ENCODE results near the gene MBD5. TPM values are rescaled to one million over a fixed set of nuclear protein-coding genes. Genes with fewer than 3 reads are reported as not detected.

The MBD5 gene
- total and polyA plus RNA-seq, 2 donors (not counting 1 experiment from before 2014, with no cell fraction given) = 10.9 to 69.7 TPM

GRCh38 chr2:148484066-148484465 lies 463.2 kb downstream of the MBD5 start:
- no peak overlapping the region for H3K27ac Mint-ChIP-seq
- DNase-seq (no peak), ATAC-seq (ENCODE audit: low read depth) (no peak)
- H3K4me3 Mint-ChIP-seq = no peak overlapping the region
- H3K79me2 ChIP-seq (ENCODE audit: control insufficient read depth, insufficient read depth, low read length) = no peaks in the 10 kb centered on the region
- no peaks in the 10 kb centered on the region for H3K27me3 ChIP-seq (replicated peaks in 1 of 4; ENCODE audit: control extremely low read depth in 1 of 4, control insufficient read depth in 3 of 4, insufficient read depth in 4 of 4, low read length in 3 of 4)
- no peak overlapping the region for H2AFZ ChIP-seq (ENCODE audit: insufficient read depth, low read depth, low read length, poor library complexity, severe bottlenecking)
- intact Hi-C loops (cut with micrococcal nuclease) = no loop called here
- H3K4me3 ChIP-seq (ENCODE audit: control extremely low read depth in 1 of 5, extremely low read depth in 1 of 5, insufficient read depth in 1 of 5, low read depth in 2 of 5, low read length in 4 of 5) = no peak overlapping the region
- ChIA-PET POLR2A (no interaction called here), CTCF (interaction anchor here (0.6 kb wide), 1 partner anchor 534 kb away, joined by 4 read pairs; no protein-coding TSS in a partner anchor)
- WGBS (ENCODE audit: insufficient coverage) = no CpG with 5 or more reads among the region's 1 CpG
- peaks cover 15% of the 10 kb centered on the region for H3K4me1 Mint-ChIP-seq
- no peak for TF ChIP-seq EZH2 (IDR thresholded peaks at IDR 0.05; ENCODE audit: borderline replicate concordance, insufficient read depth, low read depth, low read length, poor library complexity, severe bottlenecking)
- TF ChIP-seq, protein P1, sequence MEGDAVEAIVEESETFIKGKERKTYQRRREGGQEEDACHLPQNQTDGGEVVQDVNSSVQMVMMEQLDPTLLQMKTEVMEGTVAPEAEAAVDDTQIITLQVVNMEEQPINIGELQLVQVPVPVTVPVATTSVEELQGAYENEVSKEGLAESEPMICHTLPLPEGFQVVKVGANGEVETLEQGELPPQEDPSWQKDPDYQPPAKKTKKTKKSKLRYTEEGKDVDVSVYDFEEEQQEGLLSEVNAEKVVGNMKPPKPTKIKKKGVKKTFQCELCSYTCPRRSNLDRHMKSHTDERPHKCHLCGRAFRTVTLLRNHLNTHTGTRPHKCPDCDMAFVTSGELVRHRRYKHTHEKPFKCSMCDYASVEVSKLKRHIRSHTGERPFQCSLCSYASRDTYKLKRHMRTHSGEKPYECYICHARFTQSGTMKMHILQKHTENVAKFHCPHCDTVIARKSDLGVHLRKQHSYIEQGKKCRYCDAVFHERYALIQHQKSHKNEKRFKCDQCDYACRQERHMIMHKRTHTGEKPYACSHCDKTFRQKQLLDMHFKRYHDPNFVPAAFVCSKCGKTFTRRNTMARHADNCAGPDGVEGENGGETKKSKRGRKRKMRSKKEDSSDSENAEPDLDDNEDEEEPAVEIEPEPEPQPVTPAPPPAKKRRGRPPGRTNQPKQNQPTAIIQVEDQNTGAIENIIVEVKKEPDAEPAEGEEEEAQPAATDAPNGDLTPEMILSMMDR (IDR thresholded peaks at IDR 0.05) = no peak
- peaks cover 4 to 8% of the 10 kb centered on the region in 2 donors for H3K4me1 ChIP-seq (ENCODE audit: control insufficient read depth in 2 of 2, insufficient read depth in 2 of 2, low read length in 2 of 2)
- no peaks in the 10 kb centered on the region for H3K27me3 Mint-ChIP-seq
- no peaks in the 10 kb centered on the region for H4K20me1 ChIP-seq (ENCODE audit: control insufficient read depth, insufficient read depth, low read length, poor library complexity, severe bottlenecking)
- H3K9ac ChIP-seq (ENCODE audit: low read length) = no peak overlapping the region
- no peaks in the 10 kb centered on the region for H3K9me3 Mint-ChIP-seq (ENCODE audit: insufficient read depth)
- peak overlapping the region; percentile 14 for H3K4me2 ChIP-seq (replicated peaks; ENCODE audit: low read depth, low read length, poor library complexity, severe bottlenecking)
- no peak overlapping the region for H3K27ac ChIP-seq (ENCODE audit: low read length in 2 of 2)
- no peaks in the 10 kb centered on the region for H3K36me3 ChIP-seq (replicated peaks in 1 of 2; ENCODE audit: control extremely low read depth in 1 of 2, control insufficient read depth in 1 of 2, extremely low read depth in 1 of 2, insufficient read depth in 2 of 2, low read length in 1 of 2)
- H3K9me3 ChIP-seq (ENCODE audit: control extremely low read depth in 1 of 3, control insufficient read depth in 2 of 3, insufficient read depth in 1 of 3, low read length in 2 of 3) = peaks cover 0 to 3% (median 0%) of the 10 kb centered on the region in 3 donors

- Histone ChIP-seq H2AFZ (ENCODE audit: insufficient read depth, low read depth, low read length, poor library complexity, severe bottlenecking) (no peak overlapping the region), H3K4me1 (ENCODE audit: control insufficient read depth in 2 of 2, insufficient read depth in 2 of 2, low read length in 2 of 2) (peaks cover 4 to 8% of the 10 kb centered on the region in 2 donors), H3K27ac (ENCODE audit: low read length in 2 of 2) (no peak overlapping the region), H4K20me1 (ENCODE audit: control insufficient read depth, insufficient read depth, low read length, poor library complexity, severe bottlenecking) (no peaks in the 10 kb centered on the region), H3K9me3 (ENCODE audit: control extremely low read depth in 1 of 3, control insufficient read depth in 2 of 3, insufficient read depth in 1 of 3, low read length in 2 of 3) (peaks cover 0 to 3% (median 0%) of the 10 kb centered on the region in 3 donors), H3K36me3 (replicated peaks in 1 of 2; ENCODE audit: control extremely low read depth in 1 of 2, control insufficient read depth in 1 of 2, extremely low read depth in 1 of 2, insufficient read depth in 2 of 2, low read length in 1 of 2) (no peaks in the 10 kb centered on the region), H3K79me2 (ENCODE audit: control insufficient read depth, insufficient read depth, low read length) (no peaks in the 10 kb centered on the region), H3K4me2 (replicated peaks; ENCODE audit: low read depth, low read length, poor library complexity, severe bottlenecking) (no peak overlapping the region), H3K27me3 (replicated peaks in 1 of 4; ENCODE audit: control extremely low read depth in 1 of 4, control insufficient read depth in 3 of 4, insufficient read depth in 4 of 4, low read length in 3 of 4) (no peaks in the 10 kb centered on the region), H3K4me3 (ENCODE audit: control extremely low read depth in 1 of 5, extremely low read depth in 1 of 5, insufficient read depth in 1 of 5, low read depth in 2 of 5, low read length in 4 of 5) (no peak overlapping the region), H3K9ac (ENCODE audit: low read length) (no peak overlapping the region)
- no peak for TF ChIP-seq EZH2 (IDR thresholded peaks at IDR 0.05; ENCODE audit: borderline replicate concordance, insufficient read depth, low read depth, low read length, poor library complexity, severe bottlenecking)
- TF ChIP-seq, protein P1 (IDR thresholded peaks at IDR 0.05) = no peak
- peaks cover 15% of the 10 kb centered on the region for H3K4me1 Mint-ChIP-seq
- no peaks in the 10 kb centered on the region for H3K9me3 Mint-ChIP-seq (ENCODE audit: insufficient read depth)
- intact Hi-C loops (cut with micrococcal nuclease) = no loop called here
- no peak overlapping the region for H3K27ac Mint-ChIP-seq
- no peak overlapping the region for H3K4me3 Mint-ChIP-seq
- ChIA-PET POLR2A (no interaction called here), CTCF (interaction anchor here (1.3 kb wide), 1 partner anchor 22 kb away, joined by 3 read pairs; no protein-coding TSS in a partner anchor)
- H3K27me3 Mint-ChIP-seq = no peaks in the 10 kb centered on the region
- ATAC-seq (ENCODE audit: low read depth) (no peak), DNase-seq (no peak)
Observed at GRCh38 chr2:148486655-148487054, 465.8 kb downstream of the MBD5 start.
